ENCODE results near the gene FRMPD1.
"Not testable (repeated sequence)": the region's sequence is repeated elsewhere in the genome, so short reads cannot be mapped to it uniquely, and the experiment has no call there.

The FRMPD1 gene

DNA sequence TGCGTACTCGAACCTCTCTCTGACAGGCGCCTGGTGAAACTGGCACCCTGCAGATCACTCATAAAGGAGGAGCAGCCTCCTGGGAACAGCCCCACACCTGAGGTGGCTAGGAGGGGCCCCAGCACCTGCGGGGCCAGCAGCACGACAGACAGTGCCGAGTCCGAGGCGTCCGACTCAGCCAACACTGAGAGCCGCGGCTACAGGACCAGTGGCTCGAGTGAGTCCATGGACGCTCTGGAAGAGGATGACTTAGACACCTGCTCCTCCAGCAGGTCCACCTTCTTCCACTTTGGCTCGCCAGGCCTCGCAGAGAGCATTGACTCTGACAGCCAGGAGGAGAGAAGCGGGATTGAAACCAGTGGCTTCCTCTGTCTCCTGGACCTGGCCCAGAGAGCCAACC lies 89.4 kb downstream of the FRMPD1 start:
- DNase-seq, result no peak

DNA sequence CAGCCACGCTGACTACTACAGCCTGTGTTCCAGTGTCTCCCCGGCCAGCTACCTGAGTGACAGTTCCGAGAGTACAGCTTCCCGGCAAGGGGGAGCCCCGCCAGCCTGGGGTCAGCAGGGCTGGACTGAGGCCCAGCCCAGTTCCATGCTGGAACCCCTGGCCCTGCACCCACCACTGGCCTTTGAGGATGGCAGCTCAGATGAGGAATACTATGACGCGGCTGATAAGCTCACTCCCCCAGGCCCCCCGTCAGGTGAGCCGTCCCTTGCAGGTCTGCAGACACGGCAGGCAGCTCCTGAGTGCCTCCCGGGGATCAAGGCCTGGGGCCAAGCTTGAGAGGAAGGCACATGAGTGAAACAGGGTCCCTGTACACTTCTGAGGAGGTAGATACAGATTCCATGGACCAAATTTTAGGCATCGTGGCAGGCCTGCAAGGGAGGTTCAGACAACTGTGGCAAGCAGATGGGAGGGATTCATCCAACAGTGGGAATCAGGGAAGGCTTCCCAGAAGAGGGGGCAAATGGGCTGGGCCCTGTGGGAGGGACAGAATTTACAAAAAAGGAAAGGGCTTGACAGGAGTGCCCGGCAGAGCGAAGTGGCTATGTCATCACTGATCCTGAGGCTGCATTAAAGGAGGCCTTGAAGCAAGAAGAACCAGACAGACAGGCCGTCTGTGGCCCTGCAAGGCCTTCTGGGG lies 90.0 kb downstream of the FRMPD1 start:
- DNase-seq, result no peak

DNA sequence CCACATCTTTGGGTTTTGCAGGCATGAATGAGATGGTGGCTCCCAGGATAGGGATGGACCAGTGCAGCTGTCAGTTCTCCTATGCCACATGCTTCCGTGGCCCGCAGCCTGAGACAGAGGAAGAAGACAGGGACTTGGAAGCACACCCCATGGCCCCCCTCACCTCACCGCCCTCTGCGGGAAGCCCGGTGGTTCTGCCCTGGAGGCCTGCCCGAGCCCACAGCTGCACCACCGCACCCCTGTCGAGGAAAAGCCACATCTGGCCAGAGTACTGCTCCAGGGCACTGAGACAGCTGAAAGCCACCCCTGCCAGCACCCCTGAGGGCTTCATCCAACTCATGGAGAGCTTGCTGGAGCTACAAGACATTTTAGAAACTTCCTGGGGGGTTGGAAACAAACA lies 95.2 kb downstream of the FRMPD1 start:
- DNase-seq, result peak; percentile 64

DNA sequence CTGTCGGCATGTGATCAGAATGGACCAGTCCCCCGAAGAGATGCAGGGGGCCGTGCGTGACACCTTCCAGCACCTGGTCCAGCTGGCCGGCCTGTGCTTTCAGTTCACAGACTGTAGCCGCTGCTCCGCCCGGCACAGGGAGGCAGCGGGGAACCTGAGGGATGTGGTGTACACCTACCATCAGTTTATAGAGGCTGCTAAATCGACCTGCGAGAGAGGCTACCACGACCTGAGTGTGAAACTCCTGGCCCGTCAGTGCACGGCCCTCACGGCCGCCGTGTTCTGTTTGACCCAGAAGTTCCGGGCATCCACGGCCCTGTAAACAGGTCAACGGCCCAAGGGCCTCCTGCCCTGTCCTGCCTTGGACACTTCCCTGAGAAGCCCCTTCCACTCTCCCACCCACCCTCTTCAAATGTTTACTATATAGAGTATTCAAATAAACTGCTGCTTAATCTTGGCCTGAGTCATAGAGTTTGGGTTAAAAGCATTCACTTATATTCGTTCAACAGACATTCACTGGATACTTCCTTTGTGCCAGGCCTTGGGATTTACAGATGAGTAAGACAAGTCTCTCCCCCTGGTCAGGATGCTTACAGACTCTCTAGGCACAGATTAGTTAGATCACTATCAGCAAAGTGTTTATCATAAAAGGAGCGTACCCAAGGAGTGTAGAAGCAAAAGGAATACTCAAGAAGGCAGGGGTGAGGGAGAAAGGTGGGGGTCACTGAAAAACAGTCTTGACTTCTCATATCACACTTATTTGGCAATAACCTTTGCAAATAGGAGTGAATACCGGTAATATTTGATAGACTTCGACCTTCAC lies 95.9 kb downstream of the FRMPD1 start:
- no peak for DNase-seq

DNA sequence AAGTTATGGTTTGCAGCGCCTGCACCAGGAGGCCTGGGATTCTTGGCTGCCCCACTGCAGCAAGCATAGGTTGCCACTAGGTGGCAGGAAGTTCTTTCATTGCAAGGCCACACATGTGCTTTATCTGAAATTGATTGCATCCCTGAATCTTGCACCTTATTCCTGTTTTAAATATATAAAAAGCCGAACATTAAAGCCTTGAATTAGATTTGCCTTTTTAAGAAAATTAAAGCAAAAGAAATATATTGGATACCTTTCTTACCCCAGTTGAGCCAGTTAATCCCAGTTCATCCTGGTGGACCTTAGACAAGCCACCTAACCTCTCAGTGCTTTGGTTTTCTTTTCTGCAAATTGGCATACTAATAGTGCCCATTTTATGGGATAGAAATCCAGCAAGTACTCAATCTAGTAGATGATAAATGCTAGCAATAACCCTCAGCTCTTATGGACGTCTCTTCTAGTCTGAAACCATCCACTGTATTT lies 96.6 kb downstream of the FRMPD1 start:
- DNase-seq, result peak; percentile 58

DNA sequence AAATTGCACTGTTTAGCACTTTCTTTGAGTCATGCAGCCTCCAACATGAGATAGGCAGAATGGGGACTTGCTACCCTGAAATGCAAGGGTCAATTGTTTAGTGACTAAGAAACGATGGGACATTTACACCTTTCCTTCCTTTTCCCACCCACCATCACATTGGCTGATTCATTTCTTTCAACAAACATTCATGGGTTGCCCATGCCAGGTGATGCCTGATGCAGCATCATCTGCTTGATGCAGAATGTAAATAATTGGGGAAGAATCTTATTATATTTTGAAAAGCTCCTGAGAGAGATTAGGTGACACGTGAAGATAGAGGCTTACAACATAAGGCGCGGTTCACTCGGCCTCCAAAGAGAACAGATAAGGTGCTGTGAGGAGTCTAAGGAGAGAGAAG lies 98.4 kb downstream of the FRMPD1 start:
- no peak for DNase-seq

DNA sequence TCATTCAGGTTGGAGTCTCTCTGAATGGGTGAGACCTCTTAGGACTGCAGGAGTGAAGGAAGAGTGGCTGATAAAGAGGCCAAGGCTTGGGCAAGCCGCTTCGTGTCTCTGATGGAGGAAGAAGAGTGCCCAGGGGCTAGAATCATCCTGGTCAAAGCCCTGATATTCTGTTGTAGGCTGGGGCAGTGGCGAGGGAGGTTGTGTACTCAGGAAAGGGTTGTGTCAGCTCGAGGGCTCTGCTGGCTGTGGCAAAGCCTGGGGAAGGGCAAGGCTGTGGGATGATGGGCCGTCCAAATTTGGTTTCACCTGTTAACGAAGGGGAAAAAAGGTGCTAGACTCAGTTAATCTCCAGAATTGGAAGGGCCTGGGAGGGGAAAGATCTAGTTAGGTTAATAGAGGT lies 100.4 kb downstream of the FRMPD1 start:
- DNase-seq, result no peak

DNA sequence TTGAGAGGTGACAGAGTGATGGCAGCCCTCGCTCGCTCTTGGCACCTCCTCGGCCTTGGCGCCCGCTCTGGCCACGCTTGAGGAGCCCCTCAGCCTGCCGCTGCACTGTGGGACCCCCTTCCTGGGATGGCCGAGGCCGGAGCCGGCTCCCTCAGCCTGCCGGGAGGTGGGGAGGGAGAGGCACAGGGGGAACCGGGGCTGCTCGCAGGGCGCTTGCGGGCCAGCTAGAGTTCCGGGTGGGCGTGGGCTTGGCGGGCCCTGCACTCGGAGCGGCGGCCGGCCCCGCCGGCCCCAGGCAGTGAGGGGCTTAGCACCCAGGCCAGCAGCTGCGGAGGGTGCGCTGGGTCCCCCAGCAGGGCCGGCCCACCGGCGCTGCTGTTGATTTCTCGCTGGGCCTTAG lies 101.0 kb downstream of the FRMPD1 start:
- DNase-seq, result not testable (repeated sequence)

DNA sequence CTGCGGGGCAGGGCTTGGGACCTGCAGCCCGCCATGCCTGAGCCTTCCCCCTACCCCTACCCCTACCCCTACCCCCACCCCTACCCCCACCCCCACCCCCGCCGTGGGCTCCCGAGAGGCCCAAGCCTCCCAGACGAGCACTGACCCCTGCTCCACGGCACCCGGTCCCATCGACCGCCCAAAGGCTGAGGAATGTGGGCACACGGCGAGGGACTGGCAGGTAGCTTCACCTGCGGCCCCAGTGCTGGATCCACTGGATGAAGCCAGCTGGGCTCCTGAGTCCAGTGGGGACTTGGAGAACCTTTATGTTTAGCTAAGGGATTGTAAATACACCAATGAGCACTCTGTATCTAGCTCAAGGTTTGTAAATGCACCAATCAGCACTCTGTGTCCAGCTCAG lies 101.4 kb downstream of the FRMPD1 start:
- not testable (repeated sequence) for DNase-seq

DNA sequence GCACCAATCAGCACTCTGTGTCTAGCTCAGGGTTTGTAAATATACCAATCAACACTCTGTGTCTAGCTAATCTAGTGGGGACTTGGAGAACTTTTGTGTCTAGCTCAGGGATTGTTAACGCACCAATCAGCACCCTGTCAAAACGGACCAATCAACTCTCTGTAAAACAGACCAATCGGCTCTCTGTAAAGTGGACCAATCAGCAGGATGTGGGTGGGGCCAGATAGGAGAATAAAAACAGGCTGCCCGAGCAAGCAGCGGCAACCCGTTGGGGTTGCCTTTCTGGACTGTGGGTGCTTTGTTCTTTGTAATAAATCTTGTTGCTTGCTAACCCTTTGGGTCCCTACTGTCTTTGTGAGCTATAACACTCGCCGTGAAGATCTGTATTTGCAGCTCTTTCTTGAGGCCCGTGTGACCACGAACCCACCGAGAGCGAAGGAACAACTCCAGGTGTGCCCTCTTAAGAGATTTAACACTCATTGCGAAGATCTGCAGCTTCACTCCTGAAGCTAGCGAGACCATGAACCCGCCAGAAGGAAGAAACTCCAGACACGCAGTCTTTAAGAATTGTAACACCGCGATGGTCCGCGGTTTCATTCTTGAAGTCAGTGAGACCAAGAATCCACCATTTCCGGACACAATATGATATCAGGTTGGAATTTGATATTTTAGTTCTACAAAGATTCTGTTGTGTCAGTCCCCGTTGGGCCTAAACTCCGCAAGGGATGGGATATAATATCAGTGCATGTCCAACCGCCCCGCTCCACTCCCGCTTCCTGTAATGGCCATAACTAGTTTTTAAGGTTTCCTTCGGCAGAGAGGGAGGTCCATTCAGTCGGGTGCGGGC lies 102.1 kb downstream of the FRMPD1 start:
- no peak for DNase-seq

DNA sequence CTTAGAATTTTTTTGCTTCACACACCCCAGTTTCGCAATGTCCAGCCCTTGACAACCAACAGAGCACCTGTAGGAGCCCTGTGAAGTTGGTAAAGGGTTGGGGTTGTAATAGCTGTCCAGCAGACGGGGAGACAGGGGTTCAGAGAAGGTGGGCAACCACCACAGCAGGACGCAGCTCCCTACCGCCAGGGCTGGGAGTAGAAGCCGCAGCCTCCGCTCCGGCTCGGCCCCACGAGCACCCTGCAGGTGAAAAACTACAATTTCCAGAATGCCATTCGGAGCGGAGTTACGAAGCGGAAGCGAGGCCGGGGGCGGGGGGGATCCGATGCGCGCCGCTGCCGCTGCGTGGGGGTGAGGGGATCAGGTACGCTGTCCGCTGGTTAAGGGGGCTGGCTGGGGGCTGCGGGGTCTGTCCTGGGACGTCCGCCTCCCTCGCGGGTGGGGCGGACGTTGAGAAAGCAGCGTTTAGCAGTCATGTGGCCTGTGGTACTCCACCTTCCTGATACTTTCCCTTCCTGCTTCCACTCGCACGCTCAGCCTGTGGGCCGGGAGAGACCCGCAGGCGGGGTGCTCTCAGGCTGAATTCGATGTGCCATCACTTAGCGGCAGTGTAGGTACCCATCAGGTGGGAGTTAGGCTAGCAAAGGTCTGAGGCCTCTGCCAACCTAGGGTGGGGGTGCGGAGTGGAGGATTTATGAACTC lies 102.9 kb downstream of the FRMPD1 start, which contains the start of gene TRMT10B:
TRMT10B (plus strand) TSS at position 317 of the 702 bp plus-strand sequence. CDS start 8,127 bp downstream, outside the sequence.
- peak; percentile 88 for DNase-seq

DNA sequence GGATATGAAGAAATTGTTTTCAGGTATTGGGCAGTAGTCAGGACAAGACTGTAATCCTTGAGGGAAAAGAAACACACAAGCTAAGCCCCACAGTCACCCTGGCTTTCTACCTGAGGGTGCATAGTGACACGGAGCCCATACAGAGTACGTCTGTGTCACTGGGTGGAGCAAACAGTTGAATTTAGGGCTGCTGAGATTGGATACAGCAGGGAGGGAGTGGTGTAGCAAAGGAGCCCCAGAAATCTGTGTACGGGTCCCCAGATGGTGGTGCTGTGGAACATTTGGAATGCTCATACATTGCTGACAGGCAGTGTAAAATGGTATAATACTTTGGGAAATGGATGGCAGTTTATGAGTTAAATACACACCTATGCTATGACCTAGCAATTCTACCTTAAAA lies 108.0 kb downstream of the FRMPD1 start:
- no peak for DNase-seq

DNA sequence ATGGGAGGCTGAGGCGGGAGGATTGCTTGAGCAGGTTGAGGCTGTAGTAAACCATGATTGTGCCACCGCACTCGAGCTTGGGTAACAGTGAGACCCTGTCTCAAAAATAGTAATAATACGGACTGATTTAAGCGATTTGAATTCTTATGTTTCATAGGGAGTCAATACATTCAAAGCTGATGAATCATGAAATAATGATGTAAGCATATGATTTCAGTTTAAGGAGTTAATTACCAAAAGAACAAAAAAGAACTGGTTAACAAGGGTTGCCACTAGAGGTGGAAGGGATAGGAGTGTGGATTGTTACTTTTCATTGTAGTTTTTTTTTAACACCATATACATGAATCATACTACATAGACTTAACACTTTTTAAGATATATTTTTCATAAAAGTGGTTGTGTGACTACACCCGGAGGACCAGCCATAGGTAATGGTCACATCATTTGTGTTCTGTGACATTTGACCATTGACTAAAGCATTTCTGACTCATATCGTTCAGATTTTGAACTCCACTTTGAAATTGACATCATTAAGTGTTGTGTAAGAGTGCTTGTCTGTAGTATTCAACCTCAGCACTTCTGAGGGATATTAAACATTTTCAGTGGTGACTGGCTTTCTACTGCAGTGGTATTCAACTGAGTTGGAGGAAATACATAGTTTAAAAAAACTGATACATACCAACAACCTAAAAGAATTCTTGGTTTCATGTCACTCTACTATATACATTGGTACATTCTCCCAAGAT lies 109.8 kb downstream of the FRMPD1 start:
- no peak for DNase-seq

DNA sequence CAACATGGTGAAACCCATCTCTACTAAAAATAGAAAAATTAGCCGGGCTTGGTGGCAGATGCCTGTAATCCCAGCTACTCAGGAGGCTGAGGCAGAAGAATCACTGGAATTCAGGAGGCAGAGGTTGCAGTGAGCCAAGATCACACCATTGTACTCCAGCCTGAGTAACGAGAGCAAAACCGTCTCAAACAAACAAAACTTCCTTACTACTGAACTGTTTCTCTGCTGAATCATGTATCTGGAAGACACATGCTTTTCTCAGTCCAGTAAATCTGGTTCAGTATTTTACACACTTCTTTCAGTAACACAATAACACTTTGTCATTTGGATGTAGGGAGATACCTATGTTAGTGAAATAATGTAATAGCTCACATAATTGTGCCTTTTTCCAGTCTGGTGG lies 110.8 kb downstream of the FRMPD1 start:
- DNase-seq, result no peak

DNA sequence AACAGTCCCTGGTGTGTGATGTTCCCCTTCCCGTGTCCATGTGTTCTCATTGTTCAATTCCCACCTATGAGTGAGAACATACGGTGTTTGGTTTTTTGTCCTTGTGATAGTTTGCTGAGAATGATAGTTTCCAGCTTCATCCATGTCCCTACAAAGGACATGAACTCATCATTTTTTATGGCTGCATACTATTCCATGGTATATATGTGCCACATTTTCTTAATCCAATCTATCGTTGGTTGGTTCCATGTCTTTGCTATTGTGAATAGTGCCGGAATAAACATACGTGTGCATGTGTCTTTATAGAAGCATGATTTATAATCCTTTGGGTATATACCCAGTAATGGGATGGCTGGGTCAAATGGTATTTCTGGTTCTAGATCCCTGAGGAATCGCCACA lies 114.5 kb downstream of the FRMPD1 start:
- DNase-seq, result not testable (repeated sequence)

DNA sequence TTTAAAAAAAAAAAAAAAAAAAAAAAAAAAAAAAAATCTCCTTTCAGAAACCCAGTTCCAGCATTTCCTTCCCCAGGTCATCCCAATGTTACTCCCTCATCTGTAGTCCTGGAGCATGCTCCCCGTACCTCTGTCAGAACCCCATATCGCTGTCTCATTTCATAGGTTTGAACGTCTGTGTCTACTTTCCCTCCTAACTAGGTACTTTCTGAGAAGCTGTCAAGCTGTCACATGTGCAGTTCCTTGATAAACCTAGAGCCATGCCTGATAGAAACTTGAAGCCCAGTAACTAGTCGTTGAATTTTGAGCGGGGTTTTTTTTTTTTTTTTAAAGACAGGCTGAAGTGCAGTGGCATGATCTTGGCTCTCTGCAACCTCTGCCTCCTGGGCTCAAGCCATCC lies 118.6 kb downstream of the FRMPD1 start:
- DNase-seq, result no peak

DNA sequence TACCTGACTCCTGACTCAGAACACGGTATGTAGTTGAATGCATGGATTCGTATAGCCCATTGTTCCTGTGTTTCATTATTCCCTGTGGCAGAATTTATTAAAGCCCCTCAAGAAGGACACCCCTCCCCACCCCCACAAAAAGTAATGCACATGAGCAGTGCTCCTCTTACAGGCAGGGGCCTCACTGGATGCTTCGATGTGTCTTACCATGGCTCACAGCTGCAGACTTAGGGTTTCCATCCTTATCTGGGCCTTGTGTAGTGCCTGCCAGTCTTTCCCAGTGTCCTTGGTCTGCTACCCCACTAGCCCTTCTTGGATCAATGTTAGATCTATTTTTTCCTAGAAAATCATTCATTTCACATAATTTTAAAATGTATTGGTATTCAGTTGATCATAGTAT lies 119.2 kb downstream of the FRMPD1 start:
- DNase-seq, result no peak

DNA sequence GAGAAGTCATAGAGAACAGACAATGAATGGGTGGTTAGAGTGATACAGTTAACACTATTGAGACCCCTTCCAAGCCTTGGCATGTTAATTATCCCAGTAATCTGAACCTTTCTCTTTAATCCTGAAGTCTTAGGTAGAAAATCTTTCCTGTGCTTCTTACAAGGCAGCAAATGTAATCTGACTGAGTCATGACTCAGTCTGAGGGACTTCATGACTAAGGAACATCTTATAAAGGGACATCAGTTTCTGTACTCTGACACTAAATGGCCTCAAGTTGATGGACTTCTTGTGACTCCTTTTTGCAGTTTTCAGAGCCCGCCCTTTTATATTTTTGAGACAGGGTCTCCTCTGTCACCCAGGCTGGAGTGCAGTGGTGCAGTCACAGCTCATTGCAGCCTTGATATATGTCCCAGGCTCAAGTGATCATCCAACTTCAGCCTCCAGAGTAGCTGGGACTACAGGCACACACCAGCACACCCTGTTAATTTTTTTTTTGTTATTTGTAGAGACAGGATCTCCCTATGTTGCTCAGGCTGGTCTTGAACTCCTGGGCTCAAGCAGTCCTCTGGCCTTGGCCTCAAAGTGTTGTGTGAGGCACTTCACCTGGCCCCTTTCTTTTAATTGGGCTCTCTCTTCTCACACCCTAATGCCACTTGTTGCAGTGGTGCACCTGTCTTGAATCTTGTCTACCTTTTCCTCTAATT lies 124.6 kb downstream of the FRMPD1 start:
- no peak for DNase-seq

DNA sequence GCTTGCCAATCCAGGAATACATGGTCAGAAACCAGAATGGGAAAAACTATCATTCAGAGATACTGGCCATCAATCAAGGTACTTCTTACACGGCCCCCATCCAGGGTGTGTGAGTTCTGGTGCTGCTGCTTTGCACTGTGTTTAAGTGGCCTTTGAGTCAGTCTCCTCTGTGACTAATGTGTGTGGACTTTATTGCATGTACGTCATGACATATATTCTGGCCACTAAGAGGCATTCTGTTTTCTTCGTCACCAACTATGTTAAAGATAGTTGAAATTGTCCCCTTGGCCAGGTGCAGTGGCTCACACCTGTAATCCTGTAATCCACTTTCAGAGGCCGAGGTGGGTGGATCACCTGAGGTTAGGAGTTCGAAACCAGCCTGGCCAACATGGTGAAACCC lies 125.6 kb downstream of the FRMPD1 start:
- DNase-seq, result no peak

DNA sequence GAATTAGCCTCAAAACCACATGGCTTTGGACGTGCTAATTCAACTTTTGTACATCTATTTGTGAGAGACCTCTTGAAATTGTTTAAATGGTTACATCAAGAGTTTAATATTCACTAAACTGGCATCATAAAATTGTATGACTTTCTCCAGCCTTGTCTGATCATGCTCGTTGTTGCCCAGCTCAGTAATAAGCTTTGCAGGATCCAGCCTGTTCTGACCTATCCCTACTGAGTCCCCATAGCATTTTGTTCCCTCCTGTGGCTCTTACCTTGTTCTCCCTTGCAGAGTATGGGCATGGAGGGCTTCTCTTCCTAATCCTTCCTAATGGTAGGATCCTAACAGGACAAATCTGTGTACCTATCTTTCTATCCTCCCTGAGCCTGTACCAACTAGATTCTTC lies 127.8 kb downstream of the FRMPD1 start:
- DNase-seq, result no peak

DNA sequence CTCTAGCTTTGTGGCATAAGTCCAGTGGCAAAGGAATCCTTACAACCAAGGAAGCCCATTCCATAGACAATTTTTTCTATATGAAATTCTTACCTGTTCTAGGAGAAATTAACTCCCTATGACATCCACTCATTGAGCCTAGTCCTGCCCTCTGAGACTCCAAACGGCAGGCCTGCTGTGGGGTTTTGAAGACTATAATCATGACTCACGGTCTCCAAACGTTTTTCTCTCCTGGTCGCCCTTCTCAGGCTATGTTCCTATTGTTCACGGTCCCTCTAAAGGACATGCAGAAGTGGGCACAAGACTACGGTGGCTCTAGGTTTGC lies 133.5 kb downstream of the FRMPD1 start:
- DNase-seq, result no peak
